Uterus (tissue), 4 donors: ENCODE measurements around the gene SCN1B. TPM values are rescaled to one million over a fixed set of nuclear protein-coding genes. Genes with fewer than 3 reads are reported as not detected.

Experiments used
- DNase-seq, 2 donors: peaks; one replicate each; pipeline ENCODE4 v3.0.0-alpha.2; 2019 to 2020
- H3K27ac ChIP-seq, 2 donors: fragments of 200-600 bp; sonication (generic); 1 replicate in 1 of 2; 2 replicates in 1 of 2; pipeline ENCODE4 v1.5.1; 2016 to 2018
- H3K27me3 ChIP-seq, 2 donors: fragments of 200-600 bp; sonication (generic); one replicate each; pipeline ENCODE4 v1.5.1; 2018 to 2019; ENCODE audit warnings: control low read depth in 1 of 2
- H3K36me3 ChIP-seq, 2 donors: fragments of 200-600 bp; sonication (generic); one replicate each; pipeline ENCODE4 v1.5.1; 2019; ENCODE audit warnings: control low read depth in 1 of 2
- H3K4me1 ChIP-seq, 2 donors: fragments of 200-600 bp; sonication (generic); one replicate each; pipeline ENCODE4 v1.5.1; 2018 to 2019; ENCODE audit warnings: control low read depth in 1 of 2
- H3K4me3 ChIP-seq, 2 donors: fragments of 200-600 bp; sonication (generic); 1 replicate in 1 of 2; 2 replicates in 1 of 2; pipeline ENCODE4 v1.5.1; 2018 to 2019; ENCODE audit warnings: mild to moderate bottlenecking in 1 of 2
- H3K9me3 ChIP-seq, 2 donors: fragments of 200-600 bp; sonication (generic); one replicate each; pipeline ENCODE4 v1.5.1; 2019; ENCODE audit warnings: control low read depth in 1 of 2
- CTCF ChIP-seq, 4 experiments: fragments of 200-600 bp in 2 of 4; fragments of 450-650 bp in 2 of 4; sonication (generic) in 2 of 4; IDR thresholded peaks; one replicate each; pipeline ENCODE4 v1.5.1; 2016 to 2019; ENCODE audit warnings: antibody characterized with exemption in 4 of 4, mild to moderate bottlenecking in 2 of 4, moderate library complexity in 1 of 4
- POLR2A ChIP-seq, 2 donors: fragments of 450-650 bp; IDR thresholded peaks; one replicate each; pipeline ENCODE4 v1.6.1; 2016; ENCODE audit warnings: antibody characterized with exemption in 2 of 2, mild to moderate bottlenecking in 1 of 2, moderate library complexity in 1 of 2
- intact Hi-C: fragments of 100-400 bp; cut with DNase I; formaldehyde crosslinking; loops from one replicate; pipeline ENCODE4 v1.15.1; 2023; ENCODE audit warnings: low total_unique reads
- total RNA-seq, 4 donors: library from RNA; depleted of rRNA in 3 of 4; stranded (reverse); fragments of >200 nt in 3 of 4; gene quantifications; one replicate each; pipeline versions ENCODE4 v1.1.0 to v1.2.4, GENCODE V29; 2014 to 2023
- donor health status: DM: yes; HTN: yes; CAD: no.

The SCN1B gene
- total RNA-seq, 4 donors from 2014 or later, result 0.26 to 15.2 (median 0.78) TPM

- H3K4me1 ChIP-seq, result peaks cover 0 to 12% of the 10 kb centered on the region in 2 donors
- TF ChIP-seq CTCF (IDR thresholded peaks at IDR 0.05) (no peak), POLR2A (IDR thresholded peaks at IDR 0.05) (no peak)
- no peak overlapping the region for H3K4me3 ChIP-seq
- no peaks in the 10 kb centered on the region for H3K9me3 ChIP-seq
- H3K36me3 ChIP-seq, result no peaks in the 10 kb centered on the region
- peak overlapping the region; percentile 53 to 69 for H3K27ac ChIP-seq
- DNase-seq, result no peak
- H3K27me3 ChIP-seq, result no peaks in the 10 kb centered on the region
- intact Hi-C loops, result no loop called here
Observed at GRCh38 chr19:35039881-35040825, 9.9 kb downstream of the SCN1B start.

GRCh38 chr19:35040826-35041547 lies 10.7 kb downstream of the SCN1B start:
- peaks cover 0 to 12% of the 10 kb centered on the region in 2 donors for H3K4me1 ChIP-seq
- intact Hi-C loops, result no loop called here
- peak overlapping the region; percentile 53 to 69 for H3K27ac ChIP-seq
- H3K36me3 ChIP-seq, result no peaks in the 10 kb centered on the region
- no peak for TF ChIP-seq CTCF (IDR thresholded peaks at IDR 0.05)
- no peaks in the 10 kb centered on the region for H3K9me3 ChIP-seq
- peak; percentile 78 to 86 for DNase-seq
- no peaks in the 10 kb centered on the region for H3K27me3 ChIP-seq
- no peak overlapping the region for H3K4me3 ChIP-seq

- Histone ChIP-seq H3K36me3 (no peaks in the 10 kb centered on the region), H3K4me1 (peaks cover 0 to 12% of the 10 kb centered on the region in 2 donors), H3K27ac (peak within 1 kb of the TSS; percentile 53 to 69), H3K9me3 (no peaks in the 10 kb centered on the region), H3K4me3 (no peak within 1 kb of the TSS), H3K27me3 (no peaks in the 10 kb centered on the region)
- intact Hi-C loops, result no loop called here
- DNase-seq, result no peak
- TF ChIP-seq CTCF (IDR thresholded peaks at IDR 0.05), result no peak
- no peak for TF ChIP-seq POLR2A (IDR thresholded peaks at IDR 0.05)
Observed at GRCh38 chr19:35041548-35042055, 11.3 kb downstream of the SCN1B start, which contains the start of gene HPN. HPN (plus strand) TSS chr19:35041721; CDS start chr19:35042507, 786 bp downstream.

- Histone ChIP-seq H3K27ac (peak overlapping the region in 1 of 2 donors; percentile 20), H3K9me3 (no peaks in the 10 kb centered on the region), H3K4me1 (peaks cover 0 to 12% of the 10 kb centered on the region in 2 donors), H3K4me3 (no peak overlapping the region), H3K27me3 (no peaks in the 10 kb centered on the region), H3K36me3 (no peaks in the 10 kb centered on the region)
- intact Hi-C loops, result no loop called here
- TF ChIP-seq CTCF (IDR thresholded peaks at IDR 0.05) (no peak), POLR2A (IDR thresholded peaks at IDR 0.05) (no peak)
- no peak for DNase-seq
Observed at GRCh38 chr19:35042056-35042730, 11.9 kb downstream of the SCN1B start.
